OCI-LY7 (cell line): ENCODE results near the gene C1QL1.

Experiments
- EZH2phosphoT487 ChIP-seq: fragments of 200-600 bp; sonication (generic); IDR thresholded peaks from 2 replicates; pipeline ENCODE4 v1.6.1; 2018; ENCODE audit warnings: low read depth, borderline replicate concordance, mild to moderate bottlenecking, mixed run types, antibody characterized with exemption, low read length, moderate library complexity, mixed read lengths
- TF ChIP-seq, protein P1 (sequence below): fragments of 200-600 bp; sonication (generic); conservative IDR thresholded peaks from 2 replicates; pipeline ENCODE4 v1.5.1; 2014; ENCODE audit warnings: mild to moderate bottlenecking, antibody characterized with exemption, low read length, moderate library complexity, mixed read lengths

DNA sequence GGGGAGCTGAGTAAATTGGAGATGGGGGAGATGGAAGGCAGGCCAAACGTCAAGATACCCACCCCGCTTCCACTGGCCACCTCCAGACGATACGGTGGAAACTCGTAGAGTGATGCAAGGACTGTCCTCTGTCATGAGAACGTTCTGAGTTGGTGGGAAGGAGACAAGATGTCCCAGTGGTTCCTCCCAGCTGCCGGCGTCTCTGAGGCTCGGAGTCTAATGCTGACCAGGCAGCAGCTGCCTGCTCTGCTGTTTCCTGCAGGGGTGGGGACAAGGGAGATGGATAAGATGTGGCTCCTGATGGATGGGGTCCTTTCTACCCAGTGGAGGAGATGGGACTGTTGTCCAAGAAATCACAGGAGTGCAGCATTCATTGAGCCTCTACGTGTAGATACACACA is 28.2 kb upstream of the C1QL1 start:
- TF ChIP-seq, protein P1, sequence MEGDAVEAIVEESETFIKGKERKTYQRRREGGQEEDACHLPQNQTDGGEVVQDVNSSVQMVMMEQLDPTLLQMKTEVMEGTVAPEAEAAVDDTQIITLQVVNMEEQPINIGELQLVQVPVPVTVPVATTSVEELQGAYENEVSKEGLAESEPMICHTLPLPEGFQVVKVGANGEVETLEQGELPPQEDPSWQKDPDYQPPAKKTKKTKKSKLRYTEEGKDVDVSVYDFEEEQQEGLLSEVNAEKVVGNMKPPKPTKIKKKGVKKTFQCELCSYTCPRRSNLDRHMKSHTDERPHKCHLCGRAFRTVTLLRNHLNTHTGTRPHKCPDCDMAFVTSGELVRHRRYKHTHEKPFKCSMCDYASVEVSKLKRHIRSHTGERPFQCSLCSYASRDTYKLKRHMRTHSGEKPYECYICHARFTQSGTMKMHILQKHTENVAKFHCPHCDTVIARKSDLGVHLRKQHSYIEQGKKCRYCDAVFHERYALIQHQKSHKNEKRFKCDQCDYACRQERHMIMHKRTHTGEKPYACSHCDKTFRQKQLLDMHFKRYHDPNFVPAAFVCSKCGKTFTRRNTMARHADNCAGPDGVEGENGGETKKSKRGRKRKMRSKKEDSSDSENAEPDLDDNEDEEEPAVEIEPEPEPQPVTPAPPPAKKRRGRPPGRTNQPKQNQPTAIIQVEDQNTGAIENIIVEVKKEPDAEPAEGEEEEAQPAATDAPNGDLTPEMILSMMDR = no peak
- TF ChIP-seq EZH2phosphoT487 = no peak
